ENCODE measurements around the gene PTMA.
"Not testable (repeated sequence)": the region's sequence is repeated elsewhere in the genome, so short reads cannot be mapped to it uniquely, and the experiment has no call there.

Gene PTMA

GRCh38 chr2:231717281-231718171 lies 9.2 kb downstream of the PTMA start:
- no peak for DNase-seq

GRCh38 chr2:231718799-231719198 lies 10.5 kb downstream of the PTMA start:
- no peak for DNase-seq

GRCh38 chr2:231720292-231720986 lies 12.1 kb downstream of the PTMA start:
- DNase-seq: no peak

GRCh38 chr2:231720987-231721966 lies 13.0 kb downstream of the PTMA start:
- no peak for DNase-seq

- DNase-seq: no peak
Observed at GRCh38 chr2:231722721-231723307, 14.5 kb downstream of the PTMA start.

- DNase-seq: no peak
Observed at GRCh38 chr2:231725476-231725875, 17.2 kb downstream of the PTMA start.

GRCh38 chr2:231726276-231726675 lies 18.0 kb downstream of the PTMA start:
- DNase-seq: no peak

- no peak for DNase-seq
Observed at GRCh38 chr2:231727621-231728020, 19.3 kb downstream of the PTMA start.

- DNase-seq: no peak
Observed at GRCh38 chr2:231732604-231733003, 24.3 kb downstream of the PTMA start.

GRCh38 chr2:231737761-231738160 lies 29.4 kb downstream of the PTMA start:
- no peak for DNase-seq

- DNase-seq: no peak
Observed at GRCh38 chr2:231743376-231744116, 35.2 kb downstream of the PTMA start.

GRCh38 chr2:231745303-231746038 lies 37.1 kb downstream of the PTMA start:
- no peak for DNase-seq

GRCh38 chr2:231748153-231748896 lies 40.0 kb downstream of the PTMA start:
- DNase-seq: not testable (repeated sequence)

GRCh38 chr2:231749016-231749415 lies 40.7 kb downstream of the PTMA start:
- DNase-seq: not testable (repeated sequence)

GRCh38 chr2:231751042-231751815 lies 42.9 kb downstream of the PTMA start:
- no peak for DNase-seq

- DNase-seq: no peak
Observed at GRCh38 chr2:231752061-231752460, 43.7 kb downstream of the PTMA start.

GRCh38 chr2:231761735-231762134 lies 53.4 kb downstream of the PTMA start:
- DNase-seq: no peak

Data from T-helper 1 cell (primary cell).